ENCODE measurements around the gene UBE2D3.

Gene UBE2D3

GRCh38 chr4:102758241-102759160 lies 68.8 kb downstream of the UBE2D3 start:
- Histone ChIP-seq H3K4me3 (ENCODE audit: insufficient read depth, low read depth, low read length) (no peak overlapping the region), H3K4me1 (ENCODE audit: control insufficient read depth, insufficient read depth, low read length) (peaks cover 4% of the 10 kb centered on the region), H3K27me3 (ENCODE audit: control insufficient read depth, insufficient read depth, low read length, poor library complexity, severe bottlenecking) (peaks cover 10% of the 10 kb centered on the region), H3K9me3 (ENCODE audit: control insufficient read depth, low read length) (no peaks in the 10 kb centered on the region), H3K27ac (ENCODE audit: insufficient read depth, low read depth, low read length, poor library complexity, severe bottlenecking) (no peak overlapping the region), H3K36me3 (ENCODE audit: control insufficient read depth, insufficient read depth, low read length) (no peaks in the 10 kb centered on the region)
- WGBS, 2 experiments, result 91 to 93% methylated on average over 10 of the region's 11 CpGs

GRCh38 chr4:102757681-102758080 lies 69.7 kb downstream of the UBE2D3 start:
- H3K36me3 ChIP-seq (ENCODE audit: control insufficient read depth, insufficient read depth, low read length), result no peaks in the 10 kb centered on the region
- 78 to 92% methylated on average over 1 of the region's 1 CpG for WGBS, 2 experiments
- no peak overlapping the region for H3K27ac ChIP-seq (ENCODE audit: insufficient read depth, low read depth, low read length, poor library complexity, severe bottlenecking)
- H3K27me3 ChIP-seq (ENCODE audit: control insufficient read depth, insufficient read depth, low read length, poor library complexity, severe bottlenecking), result peaks cover 10% of the 10 kb centered on the region
- no peak overlapping the region for H3K4me3 ChIP-seq (ENCODE audit: insufficient read depth, low read depth, low read length)
- no peaks in the 10 kb centered on the region for H3K9me3 ChIP-seq (ENCODE audit: control insufficient read depth, low read length)
- H3K4me1 ChIP-seq (ENCODE audit: control insufficient read depth, insufficient read depth, low read length), result peaks cover 4% of the 10 kb centered on the region

- Histone ChIP-seq H3K4me1 (ENCODE audit: control insufficient read depth, insufficient read depth, low read length) (no peaks in the 10 kb centered on the region), H3K4me3 (ENCODE audit: insufficient read depth, low read depth, low read length) (no peak overlapping the region), H3K27me3 (ENCODE audit: control insufficient read depth, insufficient read depth, low read length, poor library complexity, severe bottlenecking) (no peaks in the 10 kb centered on the region), H3K9me3 (ENCODE audit: control insufficient read depth, low read length) (no peaks in the 10 kb centered on the region), H3K27ac (ENCODE audit: insufficient read depth, low read depth, low read length, poor library complexity, severe bottlenecking) (no peak overlapping the region), H3K36me3 (ENCODE audit: control insufficient read depth, insufficient read depth, low read length) (no peaks in the 10 kb centered on the region)
- WGBS, 2 experiments, result no CpG with 5 or more reads among the region's 2 CpGs
These were observed 73.3 kb downstream of the UBE2D3 start for GRCh38 chr4:102754044-102754443.

GRCh38 chr4:102751941-102752340 lies 75.4 kb downstream of the UBE2D3 start:
- H3K4me1 ChIP-seq (ENCODE audit: control insufficient read depth, insufficient read depth, low read length), result no peaks in the 10 kb centered on the region
- no peaks in the 10 kb centered on the region for H3K9me3 ChIP-seq (ENCODE audit: control insufficient read depth, low read length)
- no peaks in the 10 kb centered on the region for H3K27me3 ChIP-seq (ENCODE audit: control insufficient read depth, insufficient read depth, low read length, poor library complexity, severe bottlenecking)
- no peak overlapping the region for H3K27ac ChIP-seq (ENCODE audit: insufficient read depth, low read depth, low read length, poor library complexity, severe bottlenecking)
- no peak overlapping the region for H3K4me3 ChIP-seq (ENCODE audit: insufficient read depth, low read depth, low read length)
- WGBS, 2 experiments, result 91 to 95% methylated on average over 4 of the region's 4 CpGs
- H3K36me3 ChIP-seq (ENCODE audit: control insufficient read depth, insufficient read depth, low read length), result no peaks in the 10 kb centered on the region
